HG03103 (cell line): ENCODE data around the gene RHOC.

ENCODE experiments used
- ATAC-seq: cut with Tn5 transposase; IDR thresholded peaks from one replicate; pipeline ENCODE4 v1.9.1; 2021; ENCODE audit warnings: low read depth; ENCODE audit not compliant: unreplicated experiment

Gene RHOC

GRCh38 chr1:112687361-112687760 lies 19.6 kb downstream of the RHOC start:
- no peak for ATAC-seq

GRCh38 chr1:112686835-112687234 lies 20.1 kb downstream of the RHOC start:
- no peak for ATAC-seq

GRCh38 chr1:112686417-112686816 lies 20.5 kb downstream of the RHOC start:
- no peak for ATAC-seq

- no peak for ATAC-seq
Observed at GRCh38 chr1:112685913-112686312, 21.0 kb downstream of the RHOC start.

- no peak for ATAC-seq
Observed at GRCh38 chr1:112678605-112679004, 28.3 kb downstream of the RHOC start.

- no peak for ATAC-seq
Observed at GRCh38 chr1:112677501-112677900, 29.4 kb downstream of the RHOC start.

- no peak for ATAC-seq
Observed at GRCh38 chr1:112676543-112676942, 30.4 kb downstream of the RHOC start.

- ATAC-seq = no peak
Observed at GRCh38 chr1:112675728-112676381, 31.1 kb downstream of the RHOC start.

GRCh38 chr1:112674986-112675727 lies 31.8 kb downstream of the RHOC start:
- ATAC-seq = peak; percentile 26

GRCh38 chr1:112674440-112674985 lies 32.4 kb downstream of the RHOC start, which contains the start of gene MOV10:
MOV10 (plus strand) TSS chr1:112674659; CDS start chr1:112674913, 254 bp downstream.
- ATAC-seq = peak; percentile 52

GRCh38 chr1:112673592-112674439 lies 33.1 kb downstream of the RHOC start:
- ATAC-seq = no peak

- ATAC-seq = no peak
Observed at GRCh38 chr1:112672842-112673241, 34.1 kb downstream of the RHOC start.

- ATAC-seq = no peak
Observed at GRCh38 chr1:112672009-112672408, 34.9 kb downstream of the RHOC start.

GRCh38 chr1:112666946-112667345 lies 40.0 kb downstream of the RHOC start:
- ATAC-seq = no peak

- no peak for ATAC-seq
Observed at GRCh38 chr1:112665857-112666256, 41.1 kb downstream of the RHOC start.

- ATAC-seq = no peak
Observed at GRCh38 chr1:112651205-112651604, 55.7 kb downstream of the RHOC start.
